NCI-H2029 treated with DMSO at 0.1 percent for 48 hours (cell line): Measurements from ENCODE around the gene CCDC50.
A peak's percentile ranks its signal among the peaks of the same experiment; 100 is the strongest.

Experiments
- DNase-seq: peaks from one replicate; lab custom pipeline; 2025; lab: John Stamatoyannopoulos, UW

CCDC50 gene

GRCh38 chr3:191316876-191317603 is 12.2 kb upstream of the CCDC50 start:
- no peak for DNase-seq

GRCh38 chr3:191320316-191320715 is 8.9 kb upstream of the CCDC50 start:
- DNase-seq, result no peak

GRCh38 chr3:191321019-191321767 is 8.0 kb upstream of the CCDC50 start:
- no peak for DNase-seq

- no peak for DNase-seq
These were observed 4.3 kb upstream of the CCDC50 start for GRCh38 chr3:191324936-191325335.

GRCh38 chr3:191327526-191327925 is 1.7 kb upstream of the CCDC50 start:
- no peak for DNase-seq

- DNase-seq, result no peak
These were observed 722 bp upstream of the CCDC50 start for GRCh38 chr3:191328383-191328961.

DNA sequence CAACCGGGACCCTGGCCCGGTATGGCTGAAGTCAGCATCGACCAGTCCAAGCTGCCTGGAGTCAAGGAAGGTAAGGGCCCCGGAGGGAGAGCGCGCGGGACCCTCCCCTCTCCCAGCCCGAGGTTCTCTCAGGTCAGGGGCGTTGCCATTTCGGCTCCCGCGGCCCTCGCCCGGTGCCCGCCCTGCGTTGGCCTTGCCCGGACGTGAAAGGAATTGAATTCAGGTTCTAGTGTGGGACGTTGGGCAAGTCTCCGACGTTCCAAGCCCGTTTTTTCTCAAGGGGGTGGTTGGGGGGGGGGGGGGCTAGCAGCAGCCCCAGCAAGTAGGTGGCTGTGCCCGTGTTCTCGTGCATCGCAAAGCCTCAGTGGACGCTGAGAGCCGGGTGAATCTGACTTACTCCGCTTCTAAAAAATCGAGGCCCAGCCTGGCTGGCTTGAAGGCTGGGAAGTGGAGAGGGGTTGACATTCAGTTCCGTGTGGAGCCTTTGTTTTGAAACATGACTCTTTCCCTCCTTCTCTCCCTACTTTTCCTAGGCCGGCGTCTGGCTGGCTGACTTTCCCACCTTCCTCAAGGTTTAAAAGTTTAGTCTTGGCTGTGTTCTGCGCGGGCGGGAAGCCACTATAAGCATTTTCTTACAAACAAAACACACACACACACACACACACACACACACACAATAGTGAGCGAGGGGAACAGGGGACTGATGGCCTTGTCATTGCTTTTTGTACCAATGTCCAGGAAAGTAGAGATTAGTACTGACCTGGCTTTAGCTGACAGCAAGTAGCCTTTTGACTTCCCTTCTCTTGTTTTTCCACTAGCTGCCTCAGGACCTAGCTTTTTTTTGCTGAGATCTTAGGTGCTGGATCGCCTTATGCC is 698 bp downstream of the CCDC50 start, which contains the start of gene UTS2B:
Gene UTS2B, minus strand, starts transcription at position 873 of the 876 bp plus-strand sequence. CDS start 48,337 bp downstream, outside the sequence.
- DNase-seq, result peak; percentile 31

GRCh38 chr3:191330530-191331048 is 1.4 kb downstream of the CCDC50 start:
- DNase-seq, result no peak

DNA sequence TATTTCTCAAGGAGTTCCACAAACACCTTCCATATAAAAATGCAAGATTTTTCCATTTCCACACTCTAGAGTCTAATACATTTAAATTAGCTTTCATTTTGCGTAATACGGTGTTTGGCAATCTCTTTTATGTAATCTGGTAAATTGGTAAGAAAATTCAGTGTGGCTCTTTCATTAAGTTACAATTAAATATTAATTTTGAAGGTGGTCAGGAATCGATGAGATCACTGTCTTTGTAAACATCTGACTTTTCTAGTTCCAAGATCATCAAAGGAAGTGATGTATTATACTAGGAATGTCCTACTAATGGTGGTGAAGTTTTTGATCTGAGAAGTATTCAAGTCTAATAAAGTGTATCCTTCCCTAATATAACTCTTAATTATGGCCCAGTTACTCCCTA is 2.2 kb downstream of the CCDC50 start:
- DNase-seq, result no peak

- DNase-seq, result no peak
These were observed 4.2 kb downstream of the CCDC50 start for GRCh38 chr3:191333298-191333880.

- DNase-seq, result no peak
These were observed 5.2 kb downstream of the CCDC50 start for GRCh38 chr3:191334346-191334893.

DNA sequence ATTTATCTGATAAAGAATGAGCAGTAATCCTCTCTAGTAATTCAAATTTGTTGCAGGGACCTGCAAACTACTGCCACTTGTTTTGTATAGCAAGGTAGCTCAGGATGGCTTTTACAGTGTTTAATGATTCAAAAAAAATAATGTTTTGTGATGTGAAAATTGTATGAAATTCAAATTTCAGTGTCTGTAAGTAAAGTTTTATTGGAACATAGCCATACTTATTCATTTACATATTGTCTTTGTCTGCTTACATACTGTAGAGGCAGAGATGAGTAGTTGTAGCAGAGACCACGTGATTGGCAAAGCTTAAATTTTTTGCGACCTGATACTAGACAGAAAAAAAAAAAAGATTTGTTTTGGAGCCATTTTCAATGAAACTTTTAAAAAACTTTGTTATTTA is 7.6 kb downstream of the CCDC50 start:
- no peak for DNase-seq

- no peak for DNase-seq
These were observed 8.9 kb downstream of the CCDC50 start for GRCh38 chr3:191338177-191338488.

- no peak for DNase-seq
These were observed 10.2 kb downstream of the CCDC50 start for GRCh38 chr3:191339316-191339917.

DNA sequence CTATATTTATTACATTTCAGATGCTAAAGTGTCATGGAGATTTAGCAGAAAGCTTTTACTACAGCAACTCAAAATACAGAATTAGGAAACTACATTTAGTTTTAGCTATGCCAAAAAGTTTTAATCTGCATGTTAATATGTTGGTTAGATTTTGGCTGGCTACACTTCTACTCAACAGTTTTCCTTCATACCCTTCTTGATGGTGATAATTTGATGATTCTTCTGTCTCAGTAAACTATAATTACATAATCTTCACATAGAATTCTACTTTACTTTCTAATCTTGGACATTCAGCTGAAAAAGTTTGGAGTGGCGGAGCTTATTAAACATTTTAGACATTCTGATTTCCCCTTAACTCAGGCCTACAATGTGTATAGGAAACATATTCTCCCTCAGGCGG is 11.2 kb downstream of the CCDC50 start:
- DNase-seq, result no peak

- DNase-seq, result no peak
These were observed 11.8 kb downstream of the CCDC50 start for GRCh38 chr3:191340966-191341365.

- no peak for DNase-seq
These were observed 12.8 kb downstream of the CCDC50 start for GRCh38 chr3:191342006-191342405.

- DNase-seq, result peak; percentile 26
These were observed 13.2 kb downstream of the CCDC50 start for GRCh38 chr3:191342411-191342810.

DNA sequence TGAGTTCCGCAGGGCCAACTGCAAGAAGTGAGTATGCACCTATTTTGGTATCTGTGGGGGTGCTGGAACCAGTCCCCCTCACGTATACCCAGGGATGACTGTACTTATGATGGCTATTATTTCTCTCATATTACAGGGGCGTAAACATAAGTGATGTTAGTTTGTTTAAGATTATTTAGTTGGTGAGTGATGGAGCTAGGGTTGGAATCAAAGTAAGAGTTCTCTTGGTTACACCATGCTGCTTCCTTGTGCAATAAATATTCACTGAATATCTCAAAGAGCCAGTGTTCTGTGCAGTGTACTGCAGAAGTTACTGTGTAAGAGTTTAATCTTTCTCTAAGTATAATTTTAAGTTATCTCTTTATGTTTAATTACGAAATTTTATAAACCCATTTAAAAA is 13.9 kb downstream of the CCDC50 start:
- DNase-seq, result no peak

DNA sequence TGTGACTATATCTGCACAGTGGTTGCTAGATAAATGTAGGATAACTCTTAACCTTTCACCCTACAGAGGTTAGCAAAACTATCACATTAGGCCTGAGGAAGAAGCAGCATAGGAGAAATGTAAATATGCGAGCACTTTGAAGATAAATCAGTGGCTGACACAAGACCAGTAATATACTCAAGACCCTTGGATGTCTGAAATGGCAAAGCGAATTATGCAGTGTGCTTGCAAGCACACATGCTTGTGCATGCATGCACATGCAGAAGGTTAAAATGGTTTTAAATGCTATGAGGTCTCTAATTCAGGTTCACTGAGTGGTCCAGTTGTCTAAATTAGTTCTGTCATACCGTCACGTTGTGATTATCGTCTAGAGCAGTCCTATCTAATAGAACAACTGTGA is 14.7 kb downstream of the CCDC50 start:
- DNase-seq, result no peak

- DNase-seq, result no peak
These were observed 16.1 kb downstream of the CCDC50 start for GRCh38 chr3:191345334-191345733.
